Hepatocyte (in vitro differentiated cells): ENCODE measurements around the gene ZBTB8B.

Source experiments
- EZH2 ChIP-seq: fragments of 200-600 bp; sonication (generic); IDR thresholded peaks from 2 replicates; pipeline ENCODE4 v1.6.1; 2016; ENCODE audit warnings: antibody characterized with exemption, mild to moderate bottlenecking, borderline replicate concordance
- TF ChIP-seq, protein P1 (sequence below): fragments of 200-600 bp; sonication (generic); IDR thresholded peaks from 2 replicates; pipeline ENCODE4 v1.5.1; 2016; ENCODE audit warnings: antibody characterized with exemption, mild to moderate bottlenecking; ENCODE audit not compliant: poor library complexity

DNA sequence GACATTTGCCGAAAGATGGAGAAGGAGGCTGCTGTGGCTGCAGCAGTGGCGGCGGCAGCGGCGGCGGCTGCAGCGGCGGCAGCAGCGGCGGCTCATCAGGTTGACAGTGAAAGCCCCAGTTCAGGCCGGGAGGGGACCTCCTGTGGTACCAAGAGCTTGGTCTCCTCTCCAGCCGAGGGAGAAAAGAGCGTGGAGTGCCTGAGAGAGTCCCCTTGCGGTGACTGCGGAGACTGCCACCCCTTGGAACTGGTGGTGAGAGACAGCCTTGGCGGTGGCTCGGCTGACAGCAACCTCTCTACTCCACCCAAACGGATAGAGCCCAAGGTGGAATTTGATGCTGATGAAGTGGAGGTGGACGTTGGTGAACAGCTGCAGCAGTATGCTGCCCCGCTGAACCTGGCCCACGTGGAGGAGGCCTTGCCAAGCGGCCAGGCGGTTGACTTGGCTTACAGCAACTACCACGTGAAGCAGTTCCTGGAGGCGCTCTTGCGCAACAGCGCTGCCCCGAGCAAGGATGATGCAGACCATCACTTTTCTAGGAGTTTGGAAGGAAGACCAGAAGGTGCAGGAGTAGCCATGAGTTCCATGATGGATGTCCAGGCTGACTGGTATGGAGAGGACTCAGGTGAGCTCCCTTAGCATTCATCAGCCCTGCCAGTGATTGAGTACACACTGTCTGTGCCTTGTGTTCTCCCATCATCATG lies 6.3 kb downstream of the ZBTB8B start:
- TF ChIP-seq, protein P1, sequence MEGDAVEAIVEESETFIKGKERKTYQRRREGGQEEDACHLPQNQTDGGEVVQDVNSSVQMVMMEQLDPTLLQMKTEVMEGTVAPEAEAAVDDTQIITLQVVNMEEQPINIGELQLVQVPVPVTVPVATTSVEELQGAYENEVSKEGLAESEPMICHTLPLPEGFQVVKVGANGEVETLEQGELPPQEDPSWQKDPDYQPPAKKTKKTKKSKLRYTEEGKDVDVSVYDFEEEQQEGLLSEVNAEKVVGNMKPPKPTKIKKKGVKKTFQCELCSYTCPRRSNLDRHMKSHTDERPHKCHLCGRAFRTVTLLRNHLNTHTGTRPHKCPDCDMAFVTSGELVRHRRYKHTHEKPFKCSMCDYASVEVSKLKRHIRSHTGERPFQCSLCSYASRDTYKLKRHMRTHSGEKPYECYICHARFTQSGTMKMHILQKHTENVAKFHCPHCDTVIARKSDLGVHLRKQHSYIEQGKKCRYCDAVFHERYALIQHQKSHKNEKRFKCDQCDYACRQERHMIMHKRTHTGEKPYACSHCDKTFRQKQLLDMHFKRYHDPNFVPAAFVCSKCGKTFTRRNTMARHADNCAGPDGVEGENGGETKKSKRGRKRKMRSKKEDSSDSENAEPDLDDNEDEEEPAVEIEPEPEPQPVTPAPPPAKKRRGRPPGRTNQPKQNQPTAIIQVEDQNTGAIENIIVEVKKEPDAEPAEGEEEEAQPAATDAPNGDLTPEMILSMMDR, result no peak
- TF ChIP-seq EZH2, result no peak
